H1 (cell line): ENCODE results near the gene TBRG4. TPM values are rescaled to one million over a fixed set of nuclear protein-coding genes. Genes with fewer than 3 reads are reported as not detected.

Experiments
- BCL11A ChIP-seq, 2 experiments: IDR thresholded peaks; one replicate each; pipeline ENCODE4 v1.6.1; 2011; ENCODE audit warnings: low read depth in 2 of 2, low read length in 2 of 2, mild to moderate bottlenecking in 2 of 2
- NANOG ChIP-seq: IDR thresholded peaks from 2 replicates; pipeline ENCODE4 v1.6.1; 2011; ENCODE audit warnings: low read length, low read depth, mild to moderate bottlenecking, inconsistent platforms; ENCODE audit not compliant: insufficient read depth, poor library complexity, severe bottlenecking
- NRF1 ChIP-seq: IDR thresholded peaks from 2 replicates; pipeline ENCODE4 v1.6.1; 2011; ENCODE audit warnings: mild to moderate bottlenecking, low read depth, low read length, improper control_type of control experiment
- POU5F1 ChIP-seq: IDR thresholded peaks from 2 replicates; pipeline ENCODE4 v1.6.1; 2011; ENCODE audit warnings: low read depth, mild to moderate bottlenecking, low read length, moderate library complexity
- RBBP5 ChIP-seq: IDR thresholded peaks from 2 replicates; pipeline ENCODE4 v1.7.1; 2012; ENCODE audit warnings: low read depth, mild to moderate bottlenecking, inconsistent platforms, low read length, moderate library complexity, borderline replicate concordance
- SP4 ChIP-seq: IDR thresholded peaks from 2 replicates; pipeline ENCODE4 v1.6.1; 2012; ENCODE audit warnings: low read length, inconsistent platforms
- polyA plus RNA-seq, 7 experiments: library from polyadenylated mRNA; depleted of rRNA in 3 of 7; stranded (reverse) in 5 of 7; unstranded in 2 of 7; fragments of >200 nt in 5 of 7; fragments of 200-250 nt in 2 of 7; gene quantifications; 1 replicate in 5 of 7; 2 replicates in 1 of 7; 4 replicates in 1 of 7; pipeline versions ENCODE4 v1.2.1 to v1.2.3, GENCODE V29; 2011 to 2013; ENCODE audit warnings: missing spikeins in 2 of 7, mixed read lengths in 2 of 7
- total RNA-seq: library from RNA; stranded (reverse); fragmentation: NEBNext Ultra II Directional; extraction: Animal tissue kit (Norgen Biotek cat#: 25700); gene quantifications from 2 replicates; pipeline ENCODE4 v1.2.1, GENCODE V29; 2021

Gene TBRG4
- total and polyA plus RNA-seq, 2 of the 8 experiments (the other 6 are each of a cell fraction or from before 2014, with no cell fraction given): 110 to 137 TPM

- TF ChIP-seq NRF1 (no peak), RBBP5 (no peak), POU5F1 (no peak), NANOG (no peak), SP4 (no peak), BCL11A (IDR thresholded peaks at IDR 0.05; ENCODE audit: low read depth in 2 of 2, low read length in 2 of 2) (no peak)
Observed at GRCh38 chr7:45092100-45092930, 19.2 kb downstream of the TBRG4 start (continued).
